K562 (cell line): ENCODE data around the gene QSOX2. TPM values are rescaled to one million over a fixed set of nuclear protein-coding genes. Genes with fewer than 3 reads are reported as not detected.

ENCODE experiments used
- CBFA2T3 ChIP-seq: fragments of 450-650 bp; IDR thresholded peaks from 2 replicates; pipeline ENCODE4 v1.6.1; 2017
- CHD2 ChIP-seq: IDR thresholded peaks from 2 replicates; pipeline ENCODE4 v1.6.1; 2011; ENCODE audit warnings: low read depth, low read length
- EP400 ChIP-seq: fragments of 450-650 bp; IDR thresholded peaks from 2 replicates; pipeline ENCODE4 v1.6.1; 2017; ENCODE audit warnings: antibody characterized with exemption, mild to moderate bottlenecking, moderate library complexity
- GABPB2 ChIP-seq: fragments of 250-450 bp; sonication (Bioruptor Pico); conservative IDR thresholded peaks from 2 replicates; pipeline ENCODE4 v1.5.1; 2021; ENCODE audit warnings: mild to moderate bottlenecking
- GTF2E2 ChIP-seq: fragments of 200-800 bp; sonication (Bioruptor generic); IDR thresholded peaks from 2 replicates; pipeline ENCODE4 v1.6.1; 2016; ENCODE audit warnings: missing genetic modification characterization, missing compliant biosample characterization
- PHF21A ChIP-seq: fragments of 450-650 bp; IDR thresholded peaks from 2 replicates; pipeline ENCODE4 v1.6.1; 2017; ENCODE audit warnings: low read depth, borderline replicate concordance
- RBM14 ChIP-seq: fragments of 200-400 bp; formaldehyde crosslinking; IDR thresholded peaks from 2 replicates; pipeline ENCODE4 v1.6.1; 2018; ENCODE audit warnings: low read depth, mild to moderate bottlenecking, low read length, moderate library complexity, borderline replicate concordance; ENCODE audit not compliant: insufficient read depth
- RBM17 ChIP-seq: fragments of 200-400 bp; formaldehyde crosslinking; IDR thresholded peaks from 2 replicates; pipeline ENCODE4 v1.6.1; 2017; ENCODE audit warnings: low read depth, mild to moderate bottlenecking, low read length, borderline replicate concordance
- RCOR1 ChIP-seq, 2 experiments: IDR thresholded peaks; 2 replicates each; pipeline ENCODE4 v1.6.1; 2012; ENCODE audit warnings: low read depth in 2 of 2, low read length in 2 of 2, borderline replicate concordance in 1 of 2, improper control_type of control experiment in 1 of 2
- ZNF445 ChIP-seq: fragments of 250-450 bp; sonication (Bioruptor Pico); IDR thresholded peaks from 2 replicates; pipeline ENCODE4 v1.4.0; 2020; ENCODE audit warnings: low read depth, mild to moderate bottlenecking, moderate library complexity
- ZSCAN29 ChIP-seq: fragments of 450-650 bp; IDR thresholded peaks from 2 replicates; pipeline ENCODE4 v1.6.1; 2017
- polyA plus RNA-seq, 8 experiments: library from polyadenylated mRNA; depleted of rRNA in 4 of 8; stranded (reverse) in 5 of 8; unstranded in 3 of 8; fragments of >200 nt; fragmentation: Nextera tagmentation in 2 of 8; fragmentation: Illumina TruSeq in 1 of 8; extraction: Ambion mirVana in 2 of 8; extraction: Trizol in 1 of 8; gene quantifications; 2 replicates each; pipeline versions ENCODE4 v1.2.1 to v1.2.3, GENCODE V29; 2011 to 2014; ENCODE audit warnings: inconsistent platforms in 1 of 8, missing spikeins in 1 of 8
- total RNA-seq, 7 experiments: library from RNA; depleted of rRNA in 6 of 7; stranded (reverse); fragments of >200 nt in 6 of 7; fragmentation: Illumina TruSeq in 2 of 7; extraction: Trizol in 2 of 7; gene quantifications; 2 replicates each; pipeline versions ENCODE4 v1.2.1 to v1.2.3, GENCODE V29; 2011 to 2021; ENCODE audit warnings: low replicate concordance in 1 of 7
- TF ChIP-seq, protein P1 (sequence below): fragments of 250-450 bp; sonication (Bioruptor Pico); IDR thresholded peaks from 2 replicates; pipeline ENCODE4 v1.4.0; 2020
- TF ChIP-seq, protein P2 (sequence below), 2 experiments: fragments of 200-800 bp in 1 of 2; sonication (Bioruptor generic) in 1 of 2; sonication (generic) in 1 of 2; formaldehyde crosslinking in 1 of 2; IDR thresholded peaks in 1 of 2; conservative IDR thresholded peaks in 1 of 2; 2 replicates each; pipeline versions ENCODE4 v1.5.0 to v1.6.1; 2016 to 2020; ENCODE audit warnings: missing compliant biosample characterization in 1 of 2, missing genetic modification characterization in 1 of 2, missing genetic modification reagents in 1 of 2
- TF ChIP-seq, protein P3 (sequence below): fragments of 450-650 bp; formaldehyde crosslinking; IDR thresholded peaks from 2 replicates; pipeline ENCODE4 v1.4.0; 2022; ENCODE audit warnings: missing genetic modification characterization
- TF ChIP-seq, protein P4 (sequence below), 2 experiments: fragments of 450-650 bp in 1 of 2; IDR thresholded peaks; 2 replicates each; pipeline ENCODE4 v1.6.1; 2011 to 2017; ENCODE audit warnings: low read depth in 2 of 2, antibody characterized with exemption in 1 of 2, borderline replicate concordance in 1 of 2, low read length in 1 of 2, mild to moderate bottlenecking in 1 of 2, mixed read lengths in 1 of 2; ENCODE audit not compliant: control insufficient read depth in 1 of 2

Gene QSOX2
- total and polyA plus RNA-seq, 9 of the 15 experiments (the other 6 are each of a cell fraction or from before 2014, with no cell fraction given), result 0.51 to 23.7 (median 12.7) TPM

DNA sequence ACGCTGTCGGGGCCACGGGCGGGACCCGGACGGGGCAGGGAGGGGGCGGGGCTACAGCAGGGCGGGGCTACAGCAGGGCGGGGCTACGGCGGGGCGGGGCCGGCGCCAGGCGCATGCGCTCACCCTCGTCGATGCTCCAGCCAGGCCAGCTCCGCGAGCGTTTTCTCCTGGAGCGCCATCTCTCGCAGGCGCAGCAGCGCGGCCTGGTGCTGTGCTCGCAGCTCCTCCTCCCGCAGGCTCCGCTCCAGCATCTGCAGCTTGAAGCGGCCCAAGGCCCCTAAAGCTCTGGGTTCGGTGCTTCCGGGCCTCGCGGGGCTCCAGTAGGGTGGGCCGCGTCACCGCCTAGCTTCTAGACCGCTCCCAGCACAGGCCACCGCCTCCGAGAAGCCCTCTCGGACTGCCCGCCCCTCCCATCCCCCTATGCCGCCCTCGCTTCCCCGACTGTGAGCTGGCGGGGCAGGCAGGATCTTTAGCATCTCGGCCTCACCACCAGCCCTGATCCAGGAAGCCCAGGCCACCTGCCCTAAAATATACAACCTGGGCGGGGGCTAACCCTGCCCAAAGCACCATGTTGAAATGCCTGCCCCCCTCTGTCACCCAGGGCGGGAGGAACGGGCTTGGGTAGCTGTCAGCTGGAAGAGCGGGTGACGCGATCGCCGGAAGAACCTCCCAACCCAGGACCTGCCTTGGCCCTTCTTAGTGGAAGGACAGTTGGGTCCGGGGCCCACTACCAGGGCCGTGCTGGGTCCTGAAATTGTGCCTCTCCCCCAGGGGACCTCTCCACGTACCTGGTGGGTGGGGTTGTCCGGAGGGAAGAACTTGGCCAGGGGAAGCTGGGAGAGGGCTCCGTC lies 21.9 kb upstream of the QSOX2 start (continued):
- TF ChIP-seq GABPB2 (CRISPR knock-in tag), result no peak
- TF ChIP-seq, protein P1, sequence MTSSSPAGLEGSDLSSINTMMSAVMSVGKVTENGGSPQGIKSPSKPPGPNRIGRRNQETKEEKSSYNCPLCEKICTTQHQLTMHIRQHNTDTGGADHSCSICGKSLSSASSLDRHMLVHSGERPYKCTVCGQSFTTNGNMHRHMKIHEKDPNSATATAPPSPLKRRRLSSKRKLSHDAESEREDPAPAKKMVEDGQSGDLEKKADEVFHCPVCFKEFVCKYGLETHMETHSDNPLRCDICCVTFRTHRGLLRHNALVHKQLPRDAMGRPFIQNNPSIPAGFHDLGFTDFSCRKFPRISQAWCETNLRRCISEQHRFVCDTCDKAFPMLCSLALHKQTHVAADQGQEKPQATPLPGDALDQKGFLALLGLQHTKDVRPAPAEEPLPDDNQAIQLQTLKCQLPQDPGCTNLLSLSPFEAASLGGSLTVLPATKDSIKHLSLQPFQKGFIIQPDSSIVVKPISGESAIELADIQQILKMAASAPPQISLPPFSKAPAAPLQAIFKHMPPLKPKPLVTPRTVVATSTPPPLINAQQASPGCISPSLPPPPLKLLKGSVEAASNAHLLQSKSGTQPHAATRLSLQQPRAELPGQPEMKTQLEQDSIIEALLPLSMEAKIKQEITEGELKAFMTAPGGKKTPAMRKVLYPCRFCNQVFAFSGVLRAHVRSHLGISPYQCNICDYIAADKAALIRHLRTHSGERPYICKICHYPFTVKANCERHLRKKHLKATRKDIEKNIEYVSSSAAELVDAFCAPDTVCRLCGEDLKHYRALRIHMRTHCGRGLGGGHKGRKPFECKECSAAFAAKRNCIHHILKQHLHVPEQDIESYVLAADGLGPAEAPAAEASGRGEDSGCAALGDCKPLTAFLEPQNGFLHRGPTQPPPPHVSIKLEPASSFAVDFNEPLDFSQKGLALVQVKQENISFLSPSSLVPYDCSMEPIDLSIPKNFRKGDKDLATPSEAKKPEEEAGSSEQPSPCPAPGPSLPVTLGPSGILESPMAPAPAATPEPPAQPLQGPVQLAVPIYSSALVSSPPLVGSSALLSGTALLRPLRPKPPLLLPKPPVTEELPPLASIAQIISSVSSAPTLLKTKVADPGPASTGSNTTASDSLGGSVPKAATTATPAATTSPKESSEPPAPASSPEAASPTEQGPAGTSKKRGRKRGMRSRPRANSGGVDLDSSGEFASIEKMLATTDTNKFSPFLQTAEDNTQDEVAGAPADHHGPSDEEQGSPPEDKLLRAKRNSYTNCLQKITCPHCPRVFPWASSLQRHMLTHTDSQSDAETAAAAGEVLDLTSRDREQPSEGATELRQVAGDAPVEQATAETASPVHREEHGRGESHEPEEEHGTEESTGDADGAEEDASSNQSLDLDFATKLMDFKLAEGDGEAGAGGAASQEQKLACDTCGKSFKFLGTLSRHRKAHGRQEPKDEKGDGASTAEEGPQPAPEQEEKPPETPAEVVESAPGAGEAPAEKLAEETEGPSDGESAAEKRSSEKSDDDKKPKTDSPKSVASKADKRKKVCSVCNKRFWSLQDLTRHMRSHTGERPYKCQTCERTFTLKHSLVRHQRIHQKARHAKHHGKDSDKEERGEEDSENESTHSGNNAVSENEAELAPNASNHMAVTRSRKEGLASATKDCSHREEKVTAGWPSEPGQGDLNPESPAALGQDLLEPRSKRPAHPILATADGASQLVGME (CRISPR knock-in tag), result 0 out of 2 replicates have a peak, but pooled peaks have one; percentile 18
- no peak for TF ChIP-seq GTF2E2
- no peak for TF ChIP-seq CBFA2T3
- TF ChIP-seq, protein P2, sequence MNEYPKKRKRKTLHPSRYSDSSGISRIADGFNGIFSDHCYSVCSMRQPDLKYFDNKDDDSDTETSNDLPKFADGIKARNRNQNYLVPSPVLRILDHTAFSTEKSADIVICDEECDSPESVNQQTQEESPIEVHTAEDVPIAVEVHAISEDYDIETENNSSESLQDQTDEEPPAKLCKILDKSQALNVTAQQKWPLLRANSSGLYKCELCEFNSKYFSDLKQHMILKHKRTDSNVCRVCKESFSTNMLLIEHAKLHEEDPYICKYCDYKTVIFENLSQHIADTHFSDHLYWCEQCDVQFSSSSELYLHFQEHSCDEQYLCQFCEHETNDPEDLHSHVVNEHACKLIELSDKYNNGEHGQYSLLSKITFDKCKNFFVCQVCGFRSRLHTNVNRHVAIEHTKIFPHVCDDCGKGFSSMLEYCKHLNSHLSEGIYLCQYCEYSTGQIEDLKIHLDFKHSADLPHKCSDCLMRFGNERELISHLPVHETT (CRISPR knock-in tag; conservative IDR thresholded peaks at IDR 0.05 in 1 of 2, IDR thresholded peaks at IDR 0.05 in 1 of 2), result no peak
- no peak for TF ChIP-seq ZNF445
- TF ChIP-seq EP400, result no peak
- TF ChIP-seq, protein P3, sequence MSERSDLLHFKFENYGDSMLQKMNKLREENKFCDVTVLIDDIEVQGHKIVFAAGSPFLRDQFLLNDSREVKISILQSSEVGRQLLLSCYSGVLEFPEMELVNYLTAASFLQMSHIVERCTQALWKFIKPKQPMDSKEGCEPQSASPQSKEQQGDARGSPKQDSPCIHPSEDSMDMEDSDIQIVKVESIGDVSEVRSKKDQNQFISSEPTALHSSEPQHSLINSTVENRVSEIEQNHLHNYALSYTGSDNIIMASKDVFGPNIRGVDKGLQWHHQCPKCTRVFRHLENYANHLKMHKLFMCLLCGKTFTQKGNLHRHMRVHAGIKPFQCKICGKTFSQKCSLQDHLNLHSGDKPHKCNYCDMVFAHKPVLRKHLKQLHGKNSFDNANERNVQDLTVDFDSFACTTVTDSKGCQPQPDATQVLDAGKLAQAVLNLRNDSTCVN, result no peak
- TF ChIP-seq RBM17, result no peak
- TF ChIP-seq RCOR1 (IDR thresholded peaks at IDR 0.05; ENCODE audit: borderline replicate concordance in 1 of 2, low read depth in 2 of 2, low read length in 2 of 2), result peak in 1 of 2 experiments; percentile 62; a peak in 2 of 4 replicates
- TF ChIP-seq ZSCAN29, result no peak
- TF ChIP-seq CHD2, result no peak
- TF ChIP-seq, protein P4, sequence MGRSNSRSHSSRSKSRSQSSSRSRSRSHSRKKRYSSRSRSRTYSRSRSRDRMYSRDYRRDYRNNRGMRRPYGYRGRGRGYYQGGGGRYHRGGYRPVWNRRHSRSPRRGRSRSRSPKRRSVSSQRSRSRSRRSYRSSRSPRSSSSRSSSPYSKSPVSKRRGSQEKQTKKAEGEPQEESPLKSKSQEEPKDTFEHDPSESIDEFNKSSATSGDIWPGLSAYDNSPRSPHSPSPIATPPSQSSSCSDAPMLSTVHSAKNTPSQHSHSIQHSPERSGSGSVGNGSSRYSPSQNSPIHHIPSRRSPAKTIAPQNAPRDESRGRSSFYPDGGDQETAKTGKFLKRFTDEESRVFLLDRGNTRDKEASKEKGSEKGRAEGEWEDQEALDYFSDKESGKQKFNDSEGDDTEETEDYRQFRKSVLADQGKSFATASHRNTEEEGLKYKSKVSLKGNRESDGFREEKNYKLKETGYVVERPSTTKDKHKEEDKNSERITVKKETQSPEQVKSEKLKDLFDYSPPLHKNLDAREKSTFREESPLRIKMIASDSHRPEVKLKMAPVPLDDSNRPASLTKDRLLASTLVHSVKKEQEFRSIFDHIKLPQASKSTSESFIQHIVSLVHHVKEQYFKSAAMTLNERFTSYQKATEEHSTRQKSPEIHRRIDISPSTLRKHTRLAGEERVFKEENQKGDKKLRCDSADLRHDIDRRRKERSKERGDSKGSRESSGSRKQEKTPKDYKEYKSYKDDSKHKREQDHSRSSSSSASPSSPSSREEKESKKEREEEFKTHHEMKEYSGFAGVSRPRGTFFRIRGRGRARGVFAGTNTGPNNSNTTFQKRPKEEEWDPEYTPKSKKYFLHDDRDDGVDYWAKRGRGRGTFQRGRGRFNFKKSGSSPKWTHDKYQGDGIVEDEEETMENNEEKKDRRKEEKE (IDR thresholded peaks at IDR 0.05; ENCODE audit: borderline replicate concordance in 1 of 2, control insufficient read depth in 1 of 2, low read depth in 2 of 2, low read length in 1 of 2), result no peak
- no peak for TF ChIP-seq PHF21A
- TF ChIP-seq RBM14, result no peak
